Measurements from ENCODE around the gene GPR137B. TPM values are rescaled to one million over a fixed set of nuclear protein-coding genes. Genes with fewer than 3 reads are reported as not detected.

GPR137B gene
- total RNA-seq, 1 donor from 2014 or later: 16.0 TPM

DNA sequence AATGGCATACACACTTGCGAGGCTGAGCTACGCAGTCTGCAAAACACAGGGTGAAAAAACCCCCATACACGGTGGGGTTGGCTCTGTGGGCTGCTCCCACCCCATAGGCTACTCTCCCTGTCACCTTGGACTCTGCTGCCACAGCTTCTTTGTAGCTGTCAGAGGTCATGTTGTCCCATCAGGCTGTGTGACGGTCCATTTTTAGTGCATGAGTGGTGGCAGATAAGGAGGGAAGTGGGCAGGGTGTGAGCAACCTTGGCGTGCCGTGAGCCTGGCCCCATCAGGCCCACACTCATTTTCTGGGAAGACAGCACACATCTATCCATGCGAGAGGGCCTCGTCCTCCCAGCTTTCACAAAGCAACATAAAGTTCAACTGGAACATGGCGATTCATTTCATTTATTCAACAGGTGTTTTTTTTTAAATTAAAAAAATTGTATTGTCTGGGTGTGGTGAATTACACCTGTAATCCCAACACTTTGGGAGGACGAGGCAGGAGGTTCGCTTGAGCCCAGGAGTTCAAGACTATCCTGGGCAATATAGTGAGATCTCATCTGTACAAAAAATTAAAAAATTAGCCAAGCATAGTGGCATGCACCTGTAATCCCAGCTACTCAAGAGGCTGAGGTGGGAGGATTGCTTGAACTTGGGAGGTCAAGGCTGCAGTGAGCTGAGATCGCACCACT lies 9.5 kb downstream of the GPR137B start:
- H3K27ac Mint-ChIP-seq: no peak overlapping the region
- H3K4me3 Mint-ChIP-seq: no peak overlapping the region
- peaks cover 40% of the 10 kb centered on the region for H3K4me1 Mint-ChIP-seq (ENCODE audit: unreplicated experiment)
- no peak for TF ChIP-seq CTCF (conservative IDR thresholded peaks at IDR 0.05)
- DNase-seq (ENCODE audit: extremely low spot score, unreplicated experiment): no peak
- no peaks in the 10 kb centered on the region for H3K27me3 Mint-ChIP-seq
- peaks cover 11% of the 10 kb centered on the region for H3K36me3 Mint-ChIP-seq
- H3K9me3 Mint-ChIP-seq: no peaks in the 10 kb centered on the region

DNA sequence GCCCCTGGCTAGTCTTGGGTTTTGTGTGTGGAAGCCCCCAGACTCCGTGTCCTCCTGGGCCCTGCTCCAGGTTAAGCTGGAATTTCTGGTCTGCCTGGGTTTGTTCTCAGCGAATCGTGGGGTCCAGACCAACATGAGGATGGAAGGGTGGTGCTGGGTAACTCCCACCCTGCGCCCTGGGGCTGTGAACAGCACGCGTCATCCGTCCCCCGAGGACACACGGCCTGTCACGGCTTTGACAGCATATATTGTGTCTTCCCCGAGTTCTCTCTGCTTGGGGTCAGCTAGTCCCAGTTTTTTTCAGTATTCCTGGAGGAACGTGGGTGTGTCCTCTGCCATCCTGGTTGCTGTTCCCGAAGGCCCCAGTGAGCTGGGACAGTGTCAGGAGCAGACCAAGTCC lies 11.8 kb downstream of the GPR137B start:
- Mint-ChIP-seq H3K27ac (no peak overlapping the region), H3K9me3 (no peaks in the 10 kb centered on the region)
- TF ChIP-seq CTCF (conservative IDR thresholded peaks at IDR 0.05): no peak

DNA sequence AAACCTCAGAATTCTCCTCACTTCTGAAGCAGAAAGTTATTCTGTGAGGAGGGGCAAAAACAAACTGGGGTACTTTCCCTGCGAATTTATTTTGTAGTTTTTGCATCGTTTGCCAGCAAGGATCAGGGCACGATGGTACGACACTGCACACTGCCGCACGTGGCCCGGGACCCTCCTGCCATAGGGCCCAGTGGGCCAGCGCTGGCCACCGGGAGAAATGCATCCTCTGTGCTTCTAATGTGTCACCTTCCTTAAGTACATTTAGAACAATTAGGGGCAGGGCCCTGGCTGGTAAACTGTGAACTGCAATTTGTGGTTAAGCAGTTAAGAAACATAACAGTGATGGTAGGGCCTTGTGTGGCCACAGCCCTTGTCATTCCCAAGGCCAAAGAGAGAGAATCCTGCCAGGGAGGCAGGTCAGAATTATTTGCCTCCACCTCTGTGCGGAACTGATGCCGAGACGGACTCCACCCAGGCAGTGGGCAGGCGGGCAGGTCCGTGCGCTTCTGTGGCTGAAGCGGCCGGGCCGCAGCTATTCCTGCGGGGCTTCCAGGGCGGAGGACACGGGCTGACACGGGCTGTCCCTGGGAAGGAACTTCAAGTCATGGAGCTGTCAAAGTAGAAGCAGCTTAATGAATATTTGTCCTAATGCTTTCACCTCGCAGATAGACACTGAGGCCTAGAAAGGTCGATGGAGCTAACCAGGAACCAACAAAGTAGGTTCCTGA lies 12.5 kb downstream of the GPR137B start:
- Mint-ChIP-seq H3K27ac (no peak overlapping the region), H3K9me3 (no peaks in the 10 kb centered on the region), H3K4me3 (no peak overlapping the region), H3K27me3 (no peaks in the 10 kb centered on the region), H3K36me3 (peaks cover 21% of the 10 kb centered on the region), H3K4me1 (ENCODE audit: unreplicated experiment) (peaks cover 36% of the 10 kb centered on the region)
- DNase-seq (ENCODE audit: extremely low spot score, unreplicated experiment): no peak
- TF ChIP-seq CTCF (conservative IDR thresholded peaks at IDR 0.05): no peak

More for the DNA sequence above, 11.8 kb downstream of the GPR137B start:
- Mint-ChIP-seq H3K4me1 (ENCODE audit: unreplicated experiment) (peaks cover 42% of the 10 kb centered on the region), H3K4me3 (no peak overlapping the region), H3K27me3 (no peaks in the 10 kb centered on the region), H3K36me3 (peaks cover 21% of the 10 kb centered on the region)
- DNase-seq (ENCODE audit: extremely low spot score, unreplicated experiment): no peak

- no peak overlapping the region for H3K4me3 Mint-ChIP-seq
- peak overlapping the region; percentile 37 for H3K27ac Mint-ChIP-seq
- peaks cover 30% of the 10 kb centered on the region for H3K4me1 Mint-ChIP-seq (ENCODE audit: unreplicated experiment)
- H3K27me3 Mint-ChIP-seq: no peaks in the 10 kb centered on the region
- no peaks in the 10 kb centered on the region for H3K9me3 Mint-ChIP-seq
- no peak for TF ChIP-seq CTCF (conservative IDR thresholded peaks at IDR 0.05)
- peaks cover 21% of the 10 kb centered on the region for H3K36me3 Mint-ChIP-seq
- DNase-seq (ENCODE audit: extremely low spot score, unreplicated experiment): no peak
These were observed 13.0 kb downstream of the GPR137B start for GRCh38 chr1:236155399-236155767.

DNA sequence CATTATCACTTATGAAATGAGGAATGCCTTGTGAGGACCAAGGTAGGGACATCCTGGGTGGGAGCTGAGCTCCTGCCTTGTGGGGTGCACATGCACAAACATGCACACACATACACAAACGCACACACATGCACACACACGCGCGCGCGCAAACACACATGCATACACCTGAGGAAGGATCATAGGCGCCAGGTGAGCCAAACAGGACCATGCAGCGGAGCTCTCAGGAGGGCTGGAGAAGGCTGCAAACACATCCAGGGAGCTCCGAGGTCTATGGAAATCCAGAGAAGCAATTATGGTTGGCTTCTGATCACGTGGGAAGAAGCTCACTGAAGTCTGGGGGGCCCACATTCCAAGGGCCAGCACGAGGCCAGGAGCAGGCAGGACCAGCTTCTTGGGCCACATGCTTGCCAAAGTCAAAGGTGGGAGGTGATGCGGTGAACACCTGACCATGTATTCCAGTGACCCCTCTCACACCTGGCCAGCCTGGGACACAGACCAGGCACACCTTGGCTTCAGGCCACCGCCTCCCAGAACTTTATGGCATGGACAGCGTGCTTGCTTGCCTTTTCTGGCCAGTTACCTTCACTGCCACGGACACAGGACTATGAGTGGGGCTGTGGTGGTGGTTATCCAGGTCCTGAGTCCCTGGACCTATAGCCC lies 13.6 kb downstream of the GPR137B start:
- no peak for TF ChIP-seq CTCF (conservative IDR thresholded peaks at IDR 0.05)
- no peak for DNase-seq (ENCODE audit: extremely low spot score, unreplicated experiment)
- Mint-ChIP-seq H3K27ac (peak overlapping the region; percentile 37), H3K4me1 (ENCODE audit: unreplicated experiment) (peaks cover 29% of the 10 kb centered on the region), H3K4me3 (no peak overlapping the region), H3K27me3 (no peaks in the 10 kb centered on the region), H3K36me3 (peaks cover 21% of the 10 kb centered on the region), H3K9me3 (no peaks in the 10 kb centered on the region)

Measured in type B pancreatic cell (in vitro differentiated cells).